SKM-1 treated with dmso at 0.1 percent for 144 hours (cell line): ENCODE measurements around the gene CHRNB4.
"Not testable (repeated sequence)": the region's sequence is repeated elsewhere in the genome, so short reads cannot be mapped to it uniquely, and the experiment has no call there.

Source experiments
- DNase-seq: peaks from one replicate; lab custom pipeline; 2025; ENCODE audit not compliant: unreplicated experiment; lab: John Stamatoyannopoulos, UW

The CHRNB4 gene

GRCh38 chr15:78618064-78618463 is 22.9 kb downstream of the CHRNB4 start:
- no peak for DNase-seq

- no peak for DNase-seq
Measured at GRCh38 chr15:78617516-78617915, 23.5 kb downstream of the CHRNB4 start.

- DNase-seq: no peak
Measured at GRCh38 chr15:78617076-78617475, 23.9 kb downstream of the CHRNB4 start.

GRCh38 chr15:78616506-78616905 is 24.5 kb downstream of the CHRNB4 start:
- DNase-seq: no peak

- DNase-seq: no peak
Measured at GRCh38 chr15:78615151-78615589, 25.8 kb downstream of the CHRNB4 start.

- DNase-seq: no peak
Measured at GRCh38 chr15:78614021-78614420, 27.0 kb downstream of the CHRNB4 start.

- DNase-seq: not testable (repeated sequence)
Measured at GRCh38 chr15:78609551-78609950, 31.5 kb downstream of the CHRNB4 start.

GRCh38 chr15:78605680-78606079 is 35.3 kb downstream of the CHRNB4 start:
- no peak for DNase-seq

GRCh38 chr15:78605201-78605600 is 35.8 kb downstream of the CHRNB4 start:
- no peak for DNase-seq

- no peak for DNase-seq
Measured at GRCh38 chr15:78604420-78604819, 36.6 kb downstream of the CHRNB4 start.

- no peak for DNase-seq
Measured at GRCh38 chr15:78603467-78603866, 37.5 kb downstream of the CHRNB4 start.

- DNase-seq: no peak
Measured at GRCh38 chr15:78599189-78599588, 41.8 kb downstream of the CHRNB4 start.

GRCh38 chr15:78598348-78598747 is 42.7 kb downstream of the CHRNB4 start:
- DNase-seq: no peak

- DNase-seq: no peak
Measured at GRCh38 chr15:78597583-78597982, 43.4 kb downstream of the CHRNB4 start.

GRCh38 chr15:78574944-78575343 is 66.1 kb downstream of the CHRNB4 start:
- no peak for DNase-seq
